Measurements from ENCODE around the gene HSFX3.
"Not testable (repeated sequence)": the region's sequence is repeated elsewhere in the genome, so short reads cannot be mapped to it uniquely, and the experiment has no call there.

- not testable (repeated sequence) for TF ChIP-seq CTCF, POLR2A (IDR thresholded peaks at IDR 0.05)
Observed at GRCh38 chrX:149546962-149547361, 2.8 kb downstream of the HSFX3 start.

Data from upper lobe of left lung (tissue), 4 donors.